K562 (cell line): ENCODE measurements around the gene ZNF280C. TPM values are rescaled to one million over a fixed set of nuclear protein-coding genes. Genes with fewer than 3 reads are reported as not detected.

Experiments
- ADNP ChIP-seq: fragments of 200-800 bp; sonication (Bioruptor generic); IDR thresholded peaks from 2 replicates; pipeline ENCODE4 v1.6.1; 2016; ENCODE audit warnings: missing genetic modification characterization, missing compliant biosample characterization
- BACH1 ChIP-seq: fragments of 200-800 bp; sonication (Bioruptor generic); IDR thresholded peaks from 2 replicates; pipeline ENCODE4 v1.6.1; 2016; ENCODE audit warnings: missing genetic modification characterization, missing compliant biosample characterization
- EGR1 ChIP-seq: fragments of 450-650 bp; conservative IDR thresholded peaks from 2 replicates; pipeline ENCODE4 v1.6.1; 2017; ENCODE audit warnings: mild to moderate bottlenecking
- NCOA2 ChIP-seq, 2 experiments: fragments of 450-650 bp; IDR thresholded peaks; 2 replicates each; pipeline ENCODE4 v1.6.1; 2018; ENCODE audit warnings: mild to moderate bottlenecking in 2 of 2, moderate library complexity in 1 of 2; ENCODE audit not compliant: partially characterized antibody in 2 of 2
- NR2C2 ChIP-seq, 2 experiments: fragments of 200-800 bp in 1 of 2; sonication (Bioruptor generic) in 1 of 2; sonication (generic) in 1 of 2; formaldehyde crosslinking in 1 of 2; IDR thresholded peaks; 2 replicates each; pipeline versions ENCODE4 v1.6.1 to v1.8.0; 2016 to 2022; ENCODE audit warnings: mild to moderate bottlenecking in 1 of 2, missing compliant biosample characterization in 1 of 2, missing genetic modification characterization in 1 of 2, missing genetic modification reagents in 1 of 2
- PKNOX1 ChIP-seq: fragments of 450-650 bp; IDR thresholded peaks from 2 replicates; pipeline ENCODE4 v1.6.1; 2016
- SLC30A9 ChIP-seq: fragments of 250-450 bp; sonication (Bioruptor Pico); IDR thresholded peaks from 2 replicates; pipeline ENCODE4 v1.8.0; 2022; ENCODE audit warnings: mild to moderate bottlenecking, moderate library complexity
- TEAD4 ChIP-seq, 2 experiments: sonication (generic) in 1 of 2; formaldehyde crosslinking in 1 of 2; IDR thresholded peaks; 2 replicates each; pipeline versions ENCODE4 v1.6.1 to v1.8.0; 2012 to 2022; ENCODE audit warnings: borderline replicate concordance in 1 of 2, inconsistent platforms in 1 of 2, low read length in 1 of 2, mild to moderate bottlenecking in 1 of 2, missing genetic modification reagents in 1 of 2
- ZBTB1 ChIP-seq: sonication (generic); formaldehyde crosslinking; IDR thresholded peaks from 2 replicates; pipeline ENCODE4 v1.8.1; 2023; ENCODE audit warnings: missing genetic modification reagents, low read depth, mild to moderate bottlenecking, borderline replicate concordance
- ZNF24 ChIP-seq: fragments of 450-650 bp; IDR thresholded peaks from 2 replicates; pipeline ENCODE4 v1.6.1; 2016
- ZNF707 ChIP-seq: fragments of 250-450 bp; sonication (Bioruptor Pico); conservative IDR thresholded peaks from 2 replicates; pipeline ENCODE4 v1.8.0; 2022; ENCODE audit warnings: inconsistent platforms, mild to moderate bottlenecking, moderate library complexity
- polyA plus RNA-seq, 8 experiments: library from polyadenylated mRNA; depleted of rRNA in 4 of 8; stranded (reverse) in 5 of 8; unstranded in 3 of 8; fragments of >200 nt; fragmentation: Nextera tagmentation in 2 of 8; fragmentation: Illumina TruSeq in 1 of 8; extraction: Ambion mirVana in 2 of 8; extraction: Trizol in 1 of 8; gene quantifications; 2 replicates each; pipeline versions ENCODE4 v1.2.1 to v1.2.3, GENCODE V29; 2011 to 2014; ENCODE audit warnings: inconsistent platforms in 1 of 8, missing spikeins in 1 of 8
- total RNA-seq, 7 experiments: library from RNA; depleted of rRNA in 6 of 7; stranded (reverse); fragments of >200 nt in 6 of 7; fragmentation: Illumina TruSeq in 2 of 7; extraction: Trizol in 2 of 7; gene quantifications; 2 replicates each; pipeline versions ENCODE4 v1.2.1 to v1.2.3, GENCODE V29; 2011 to 2021; ENCODE audit warnings: low replicate concordance in 1 of 7
- TF ChIP-seq, protein P1 (sequence below): sonication (generic); formaldehyde crosslinking; IDR thresholded peaks from 2 replicates; pipeline ENCODE4 v1.8.1; 2023; ENCODE audit warnings: missing genetic modification reagents, mild to moderate bottlenecking, borderline replicate concordance
- TF ChIP-seq, protein P2 (sequence below): fragments of 450-650 bp; formaldehyde crosslinking; IDR thresholded peaks from 2 replicates; pipeline ENCODE4 v1.4.0; 2020; ENCODE audit warnings: mild to moderate bottlenecking, moderate library complexity

Gene ZNF280C
- total and polyA plus RNA-seq, 9 of the 15 experiments (the other 6 are each of a cell fraction or from before 2014, with no cell fraction given) = 1.6 to 8.3 (median 4.4) TPM

- no peak for TF ChIP-seq NCOA2 (IDR thresholded peaks at IDR 0.05; ENCODE audit: partially characterized antibody in 2 of 2)
- TF ChIP-seq, protein P1, sequence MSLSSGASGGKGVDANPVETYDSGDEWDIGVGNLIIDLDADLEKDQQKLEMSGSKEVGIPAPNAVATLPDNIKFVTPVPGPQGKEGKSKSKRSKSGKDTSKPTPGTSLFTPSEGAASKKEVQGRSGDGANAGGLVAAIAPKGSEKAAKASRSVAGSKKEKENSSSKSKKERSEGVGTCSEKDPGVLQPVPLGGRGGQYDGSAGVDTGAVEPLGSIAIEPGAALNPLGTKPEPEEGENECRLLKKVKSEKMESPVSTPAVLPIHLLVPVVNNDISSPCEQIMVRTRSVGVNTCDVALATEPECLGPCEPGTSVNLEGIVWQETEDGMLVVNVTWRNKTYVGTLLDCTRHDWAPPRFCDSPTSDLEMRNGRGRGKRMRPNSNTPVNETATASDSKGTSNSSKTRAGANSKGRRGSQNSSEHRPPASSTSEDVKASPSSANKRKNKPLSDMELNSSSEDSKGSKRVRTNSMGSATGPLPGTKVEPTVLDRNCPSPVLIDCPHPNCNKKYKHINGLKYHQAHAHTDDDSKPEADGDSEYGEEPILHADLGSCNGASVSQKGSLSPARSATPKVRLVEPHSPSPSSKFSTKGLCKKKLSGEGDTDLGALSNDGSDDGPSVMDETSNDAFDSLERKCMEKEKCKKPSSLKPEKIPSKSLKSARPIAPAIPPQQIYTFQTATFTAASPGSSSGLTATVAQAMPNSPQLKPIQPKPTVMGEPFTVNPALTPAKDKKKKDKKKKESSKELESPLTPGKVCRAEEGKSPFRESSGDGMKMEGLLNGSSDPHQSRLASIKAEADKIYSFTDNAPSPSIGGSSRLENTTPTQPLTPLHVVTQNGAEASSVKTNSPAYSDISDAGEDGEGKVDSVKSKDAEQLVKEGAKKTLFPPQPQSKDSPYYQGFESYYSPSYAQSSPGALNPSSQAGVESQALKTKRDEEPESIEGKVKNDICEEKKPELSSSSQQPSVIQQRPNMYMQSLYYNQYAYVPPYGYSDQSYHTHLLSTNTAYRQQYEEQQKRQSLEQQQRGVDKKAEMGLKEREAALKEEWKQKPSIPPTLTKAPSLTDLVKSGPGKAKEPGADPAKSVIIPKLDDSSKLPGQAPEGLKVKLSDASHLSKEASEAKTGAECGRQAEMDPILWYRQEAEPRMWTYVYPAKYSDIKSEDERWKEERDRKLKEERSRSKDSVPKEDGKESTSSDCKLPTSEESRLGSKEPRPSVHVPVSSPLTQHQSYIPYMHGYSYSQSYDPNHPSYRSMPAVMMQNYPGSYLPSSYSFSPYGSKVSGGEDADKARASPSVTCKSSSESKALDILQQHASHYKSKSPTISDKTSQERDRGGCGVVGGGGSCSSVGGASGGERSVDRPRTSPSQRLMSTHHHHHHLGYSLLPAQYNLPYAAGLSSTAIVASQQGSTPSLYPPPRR = no peak
- TF ChIP-seq EGR1 = no peak
- peak; percentile 62; the same call in 1 of the 2 replicates for TF ChIP-seq BACH1
- TF ChIP-seq ZNF707 = no peak
- no peak for TF ChIP-seq NR2C2 (CRISPR knock-in tag; IDR thresholded peaks at IDR 0.05)
- peak; percentile 37 for TF ChIP-seq NR2C2 (tag; IDR thresholded peaks at IDR 0.05)
- 0 out of 2 replicates have a peak, but pooled peaks have one; percentile 44 for TF ChIP-seq ZNF24
- TF ChIP-seq ADNP (tag) = no peak
- TF ChIP-seq TEAD4 (IDR thresholded peaks at IDR 0.05; ENCODE audit: low read length) = 0 out of 2 replicates have a peak, but pooled peaks have one; percentile 45
- no peak for TF ChIP-seq TEAD4 (CRISPR knock-in tag; IDR thresholded peaks at IDR 0.05; ENCODE audit: borderline replicate concordance)
- TF ChIP-seq, protein P2, sequence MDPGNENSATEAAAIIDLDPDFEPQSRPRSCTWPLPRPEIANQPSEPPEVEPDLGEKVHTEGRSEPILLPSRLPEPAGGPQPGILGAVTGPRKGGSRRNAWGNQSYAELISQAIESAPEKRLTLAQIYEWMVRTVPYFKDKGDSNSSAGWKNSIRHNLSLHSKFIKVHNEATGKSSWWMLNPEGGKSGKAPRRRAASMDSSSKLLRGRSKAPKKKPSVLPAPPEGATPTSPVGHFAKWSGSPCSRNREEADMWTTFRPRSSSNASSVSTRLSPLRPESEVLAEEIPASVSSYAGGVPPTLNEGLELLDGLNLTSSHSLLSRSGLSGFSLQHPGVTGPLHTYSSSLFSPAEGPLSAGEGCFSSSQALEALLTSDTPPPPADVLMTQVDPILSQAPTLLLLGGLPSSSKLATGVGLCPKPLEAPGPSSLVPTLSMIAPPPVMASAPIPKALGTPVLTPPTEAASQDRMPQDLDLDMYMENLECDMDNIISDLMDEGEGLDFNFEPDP = no peak
- TF ChIP-seq SLC30A9 (CRISPR knock-in tag) = no peak
- TF ChIP-seq PKNOX1 = peak; percentile 97
- TF ChIP-seq ZBTB1 (CRISPR knock-in tag) = no peak
Observed at GRCh38 chrX:130173190-130173895, 95.4 kb downstream of the ZNF280C start (continued).
